Stimulated activated CD8-positive, alpha-beta memory T cell treated with anti-CD3 and anti-CD28 coated beads, Interleukin-7, amount 100 ng/mL, for 24 hours (primary cell): ENCODE measurements around the gene FOXP1.

Source experiments
- DNase-seq: peaks from one replicate; pipeline ENCODE4 v3.0.0-alpha.2; 2020; ENCODE audit warnings: low read depth

The FOXP1 gene

GRCh38 chr3:71148455-71149060 is 435.0 kb downstream of the FOXP1 start:
- no peak for DNase-seq

DNA sequence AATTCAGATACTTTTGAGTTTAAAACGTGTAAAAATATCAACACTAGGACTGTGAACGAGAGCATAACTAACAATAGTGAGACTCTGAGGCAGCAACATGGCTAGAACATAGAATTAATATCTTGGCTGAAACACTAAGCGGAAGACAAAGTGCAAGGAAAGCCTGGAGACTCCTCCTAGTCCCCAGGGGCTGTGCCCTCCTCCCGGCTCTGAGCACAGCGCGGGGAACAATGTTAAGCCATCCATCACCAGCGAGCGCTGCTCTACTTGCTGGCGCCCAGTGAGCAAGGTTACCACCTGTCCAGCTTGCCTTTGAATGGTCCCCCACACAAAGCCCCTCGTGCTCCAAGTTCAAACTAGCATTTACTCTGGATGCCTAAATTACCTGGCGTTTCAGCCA is 436.9 kb downstream of the FOXP1 start:
- DNase-seq, result no peak

- no peak for DNase-seq
These were observed 437.6 kb downstream of the FOXP1 start for GRCh38 chr3:71145954-71146353.

DNA sequence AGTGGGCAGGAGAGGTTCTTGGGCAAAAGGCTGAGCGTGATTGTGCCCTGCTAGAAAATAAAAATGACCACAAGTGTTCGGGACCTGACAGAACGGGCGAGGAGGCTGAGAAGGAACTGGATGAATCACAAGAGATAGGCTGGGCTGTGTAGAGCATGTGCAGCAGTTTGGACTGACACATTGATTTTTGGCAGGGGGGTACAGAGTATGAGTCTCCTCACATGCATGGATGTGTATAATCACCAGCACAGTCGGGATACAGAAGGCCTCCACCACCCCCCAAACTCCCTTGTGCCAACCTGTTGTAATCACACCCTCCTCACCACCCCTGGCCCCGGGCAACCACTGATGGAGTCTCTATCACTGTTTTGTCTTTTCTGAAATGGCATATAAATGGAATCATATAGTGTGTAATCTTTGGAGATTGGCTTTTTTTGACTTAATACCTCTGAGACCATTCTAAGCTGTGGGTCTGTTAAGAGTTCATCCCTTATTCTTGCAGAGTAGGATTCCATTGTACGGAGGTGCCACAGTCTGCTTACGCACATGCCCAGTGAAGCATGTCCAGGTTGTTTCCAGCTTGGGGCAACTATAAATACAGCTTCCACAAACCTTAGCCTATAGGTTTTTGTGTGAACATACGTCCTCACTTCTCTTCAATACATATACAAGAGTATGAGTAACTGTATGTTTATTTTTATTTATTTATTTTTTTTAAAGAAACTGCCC is 438.8 kb downstream of the FOXP1 start:
- DNase-seq, result no peak

GRCh38 chr3:71143493-71143892 is 440.0 kb downstream of the FOXP1 start:
- DNase-seq, result no peak

DNA sequence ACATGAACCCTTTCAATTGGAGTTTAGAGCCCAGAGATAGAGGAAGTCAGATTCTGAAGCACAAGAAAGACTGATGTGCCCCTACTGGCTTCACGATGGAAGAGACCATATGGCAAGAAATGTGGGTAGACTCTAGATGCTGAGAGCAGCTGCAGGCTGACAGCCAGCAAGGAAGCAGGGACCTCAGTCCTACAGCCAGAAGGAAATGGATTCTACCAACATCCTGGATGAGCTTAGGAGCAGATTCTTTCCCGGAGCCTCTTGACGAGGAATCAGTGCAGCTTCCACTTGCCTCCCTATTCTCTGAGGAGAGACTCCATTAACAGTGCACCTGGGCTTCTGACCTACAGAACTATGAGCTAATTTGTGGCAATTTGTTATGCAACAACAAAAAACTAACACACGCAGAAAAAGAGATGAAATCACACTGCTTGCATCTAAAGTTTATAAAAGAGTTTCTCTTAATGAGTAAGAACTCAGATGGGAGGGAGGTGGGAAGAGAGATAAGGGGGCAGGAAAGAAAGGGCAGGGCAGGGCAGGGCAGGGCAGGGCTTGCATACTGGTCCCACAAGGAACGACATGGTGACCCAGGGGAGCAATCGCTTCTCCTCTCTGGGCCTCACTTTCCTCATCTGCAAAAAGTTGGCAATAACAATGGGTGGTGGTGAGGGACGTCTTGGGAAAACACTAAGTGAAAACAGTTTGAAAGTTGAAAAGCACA is 440.9 kb downstream of the FOXP1 start:
- no peak for DNase-seq

DNA sequence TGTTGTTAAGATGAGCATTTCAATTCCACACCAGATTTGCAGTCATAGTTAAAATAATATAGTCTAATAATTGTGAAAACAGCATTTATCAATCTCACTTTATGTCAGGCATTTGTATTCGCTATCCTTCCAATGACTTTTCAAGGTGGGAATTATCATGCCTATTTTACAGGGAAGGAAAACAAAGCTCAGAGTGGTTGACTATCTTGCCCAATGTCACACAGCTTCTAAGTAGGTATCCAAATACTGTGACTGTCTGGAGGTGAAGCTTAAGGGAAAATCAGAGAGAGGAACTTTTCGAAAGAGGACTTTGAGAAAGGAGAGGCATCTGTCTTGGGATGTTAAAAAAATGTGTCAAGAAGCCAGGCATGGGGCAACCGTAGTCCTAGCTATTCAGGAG is 443.1 kb downstream of the FOXP1 start:
- no peak for DNase-seq

DNA sequence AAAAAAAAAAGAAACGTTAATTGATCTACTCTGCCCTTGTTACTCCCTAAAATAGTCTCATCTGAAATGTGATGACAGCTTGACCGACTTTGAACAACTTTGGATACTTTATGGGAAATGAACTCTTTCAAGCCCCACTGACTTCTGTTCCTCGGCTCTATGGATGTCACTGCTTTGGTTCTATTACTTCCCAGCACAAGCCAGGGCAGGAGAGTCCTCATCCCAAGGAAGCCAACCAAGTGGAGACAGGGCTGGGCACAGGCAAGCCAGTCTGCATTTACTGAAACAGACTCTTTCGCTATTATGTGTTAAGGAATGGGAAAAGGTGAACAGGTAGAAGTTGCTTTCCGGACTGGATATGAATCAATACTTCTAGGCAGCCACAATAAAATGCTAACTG is 444.0 kb downstream of the FOXP1 start:
- no peak for DNase-seq

DNA sequence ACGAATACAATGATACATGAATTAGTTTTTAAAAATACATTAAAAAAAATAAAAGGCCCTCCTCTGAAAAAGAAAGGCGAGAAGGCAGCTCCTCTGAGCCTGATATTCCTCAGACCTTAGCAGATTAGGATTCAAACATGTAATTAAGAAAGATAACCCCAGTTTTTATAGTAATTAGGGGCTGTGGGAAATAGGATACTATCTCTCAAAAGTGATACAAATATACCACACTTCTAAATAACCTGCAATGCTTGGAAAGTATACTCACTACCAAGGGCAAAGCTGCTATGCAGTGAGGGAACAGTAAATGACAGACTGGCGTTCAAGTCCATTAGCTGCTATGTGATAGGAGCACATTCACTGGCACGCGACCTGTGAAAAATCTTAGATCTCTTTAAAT is 445.1 kb downstream of the FOXP1 start:
- no peak for DNase-seq

- no peak for DNase-seq
These were observed 447.3 kb downstream of the FOXP1 start for GRCh38 chr3:71136276-71136675.

GRCh38 chr3:71135373-71136088 is 448.0 kb downstream of the FOXP1 start:
- DNase-seq, result no peak

DNA sequence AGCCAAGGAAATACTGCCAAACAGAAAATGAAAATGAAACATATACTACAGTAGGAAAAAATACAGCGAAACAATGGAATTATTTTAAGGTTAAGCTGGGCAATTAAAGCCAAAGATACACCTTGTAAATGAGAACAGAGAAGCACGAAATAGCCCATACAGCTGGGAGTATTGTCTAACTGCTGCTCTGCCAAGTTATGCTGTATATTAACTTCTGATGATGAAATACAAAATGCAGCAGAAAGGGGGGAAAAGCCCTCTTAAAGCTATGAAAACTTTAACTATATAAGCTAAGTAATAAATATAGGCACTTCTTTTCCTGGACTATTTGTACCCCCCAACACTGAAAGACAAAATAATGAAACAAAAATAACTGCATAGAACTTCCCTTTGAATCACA is 449.0 kb downstream of the FOXP1 start:
- DNase-seq, result no peak

- DNase-seq, result no peak
These were observed 449.7 kb downstream of the FOXP1 start for GRCh38 chr3:71133865-71134264.

DNA sequence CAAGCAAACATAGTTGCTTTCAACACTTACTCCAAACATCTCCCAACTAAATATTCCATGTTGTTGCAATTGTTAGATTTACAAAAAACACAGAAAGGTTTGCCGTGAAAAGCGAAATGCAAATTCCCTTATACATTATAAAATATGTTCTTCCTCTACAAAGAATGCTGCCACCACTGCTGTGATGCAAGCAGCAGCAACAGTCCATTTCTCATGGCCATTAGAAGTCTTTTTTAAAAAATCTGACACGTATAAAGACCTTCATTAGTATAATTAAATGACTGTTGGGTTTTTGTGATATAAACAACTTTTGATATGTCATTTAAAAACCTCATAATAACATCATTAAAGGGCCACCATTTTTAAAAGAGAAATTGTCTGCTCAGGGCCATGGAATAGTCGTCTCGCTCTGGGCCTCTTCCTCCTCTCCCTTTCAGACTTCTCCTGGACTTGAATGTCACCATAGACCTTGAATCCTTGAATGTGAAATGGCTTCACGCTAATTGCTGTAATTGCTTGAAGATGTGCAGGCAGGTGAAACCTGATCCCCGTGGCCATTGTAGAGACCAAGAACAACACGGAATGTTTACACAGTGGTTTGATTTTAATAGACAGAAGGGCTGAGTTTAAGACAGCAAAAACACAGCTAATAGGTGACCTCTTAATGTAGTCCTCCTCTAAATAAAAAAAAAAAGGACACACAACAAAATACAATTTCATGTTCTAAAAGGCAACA is 450.4 kb downstream of the FOXP1 start:
- no peak for DNase-seq

GRCh38 chr3:71131375-71132314 is 451.9 kb downstream of the FOXP1 start:
- no peak for DNase-seq

DNA sequence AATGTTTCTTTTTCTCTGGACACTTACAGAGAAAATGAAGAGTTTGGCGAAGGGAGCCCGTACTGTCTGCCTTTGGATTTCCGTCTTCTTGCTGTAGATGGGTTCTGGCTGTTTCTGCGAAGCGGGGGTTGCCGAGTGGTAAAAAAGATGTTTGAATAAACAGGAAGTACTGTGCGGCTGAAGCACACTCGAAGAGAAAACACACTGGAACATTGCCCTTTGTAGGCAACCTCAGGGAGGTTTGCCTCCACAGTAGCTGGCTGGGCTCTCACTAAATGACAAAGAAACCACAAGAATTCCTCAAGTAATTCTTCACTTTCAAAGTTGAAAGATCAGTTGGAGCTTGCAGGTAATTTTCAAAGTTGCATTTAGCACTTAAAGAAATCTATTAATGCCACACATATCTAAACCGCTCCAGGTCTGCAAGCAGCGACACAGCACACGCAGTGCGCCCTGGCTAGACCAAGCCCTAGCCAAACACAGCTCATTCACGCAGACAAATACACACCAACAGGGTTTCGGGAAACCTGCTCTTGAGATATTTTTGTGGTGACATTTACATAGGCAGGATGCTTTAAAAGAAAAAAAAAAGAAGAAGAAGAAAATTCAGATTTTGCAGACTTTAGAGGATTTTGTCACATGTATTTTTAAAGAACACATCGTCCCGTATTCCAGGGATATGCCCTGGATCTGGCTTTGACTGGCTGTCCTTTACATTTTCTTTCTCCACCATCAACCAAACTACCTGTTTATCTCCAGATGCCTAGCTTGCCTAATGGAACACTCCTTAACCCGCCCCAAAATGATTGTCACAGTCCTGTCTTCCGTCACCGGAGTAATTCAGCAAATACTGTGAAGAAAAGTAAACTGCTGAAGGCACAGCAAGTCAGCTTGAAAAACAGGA is 452.8 kb downstream of the FOXP1 start:
- DNase-seq, result peak; percentile 40

GRCh38 chr3:71129611-71130431 is 453.7 kb downstream of the FOXP1 start:
- no peak for DNase-seq

GRCh38 chr3:71128961-71129360 is 454.6 kb downstream of the FOXP1 start:
- DNase-seq, result no peak

DNA sequence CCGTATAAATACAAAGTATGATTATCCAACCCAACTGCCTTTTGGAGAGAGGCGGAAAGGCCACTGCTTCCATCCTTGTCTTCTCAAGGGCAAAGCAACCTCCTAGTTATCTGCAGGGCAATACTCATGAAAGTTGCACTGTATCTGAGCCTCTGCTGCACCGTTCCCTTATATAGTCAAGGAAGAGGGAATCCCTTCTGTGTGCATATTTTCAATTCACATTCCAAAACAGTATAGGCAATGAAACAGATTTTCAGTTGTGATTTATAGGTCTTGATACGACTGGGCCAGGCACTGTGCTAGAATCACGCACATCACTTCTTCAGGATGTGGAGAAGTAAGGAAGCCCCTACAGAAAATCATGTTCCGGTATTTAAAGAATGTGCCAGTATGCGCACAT is 455.7 kb downstream of the FOXP1 start:
- DNase-seq, result no peak
